GM19023 (cell line): Measurements from ENCODE around the gene ODF2L.

Source experiments
- ATAC-seq: cut with Tn5 transposase; IDR thresholded peaks from one replicate; pipeline ENCODE4 v1.9.1; 2021; ENCODE audit warnings: mild to moderate bottlenecking, moderate library complexity; ENCODE audit not compliant: unreplicated experiment

Gene ODF2L, protein sequence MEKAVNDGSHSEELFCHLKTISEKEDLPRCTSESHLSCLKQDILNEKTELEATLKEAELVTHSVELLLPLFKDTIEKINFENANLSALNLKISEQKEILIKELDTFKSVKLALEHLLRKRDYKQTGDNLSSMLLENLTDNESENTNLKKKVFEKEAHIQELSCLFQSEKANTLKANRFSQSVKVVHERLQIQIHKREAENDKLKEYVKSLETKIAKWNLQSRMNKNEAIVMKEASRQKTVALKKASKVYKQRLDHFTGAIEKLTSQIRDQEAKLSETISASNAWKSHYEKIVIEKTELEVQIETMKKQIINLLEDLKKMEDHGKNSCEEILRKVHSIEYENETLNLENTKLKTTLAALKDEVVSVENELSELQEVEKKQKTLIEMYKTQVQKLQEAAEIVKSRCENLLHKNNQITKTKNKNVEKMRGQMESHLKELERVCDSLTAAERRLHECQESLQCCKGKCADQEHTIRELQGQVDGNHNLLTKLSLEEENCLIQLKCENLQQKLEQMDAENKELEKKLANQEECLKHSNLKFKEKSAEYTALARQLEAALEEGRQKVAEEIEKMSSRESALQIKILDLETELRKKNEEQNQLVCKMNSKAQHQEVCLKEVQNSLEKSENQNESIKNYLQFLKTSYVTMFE

GRCh38 chr1:86395751-86396497, at the start of gene ODF2L:
Gene ODF2L (minus strand): TSS chr1:86396323. CDS start chr1:86387027, 9,296 bp downstream.
- ATAC-seq, result peak; percentile 100

GRCh38 chr1:86445919-86446318, 49.8 kb upstream of the ODF2L start:
- no peak for ATAC-seq

- ATAC-seq, result no peak
Observed at GRCh38 chr1:86441997-86442396, 45.9 kb upstream of the ODF2L start.

- ATAC-seq, result no peak
Observed at GRCh38 chr1:86441581-86441980, 45.5 kb upstream of the ODF2L start.

GRCh38 chr1:86436041-86436440, 39.9 kb upstream of the ODF2L start:
- no peak for ATAC-seq

DNA sequence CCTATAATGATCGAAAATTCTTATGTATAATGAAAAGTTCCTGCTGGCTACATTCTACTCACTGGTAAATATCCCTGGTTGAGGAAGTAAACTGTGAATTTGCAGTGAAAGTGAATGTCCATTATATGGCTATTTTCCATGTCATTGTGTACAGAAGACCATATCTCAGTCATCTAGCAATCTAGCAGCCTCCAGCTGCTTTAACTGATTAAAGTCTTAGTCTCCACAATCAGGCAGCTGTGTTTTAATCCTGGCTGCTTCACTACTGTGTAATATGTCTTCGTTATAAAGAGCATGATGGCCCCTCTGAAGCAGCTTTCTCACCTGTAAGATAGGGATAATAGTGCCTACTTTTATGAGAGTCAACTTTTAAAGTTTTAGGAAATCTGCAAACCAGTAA, 39.2 kb upstream of the ODF2L start:
- ATAC-seq, result no peak

DNA sequence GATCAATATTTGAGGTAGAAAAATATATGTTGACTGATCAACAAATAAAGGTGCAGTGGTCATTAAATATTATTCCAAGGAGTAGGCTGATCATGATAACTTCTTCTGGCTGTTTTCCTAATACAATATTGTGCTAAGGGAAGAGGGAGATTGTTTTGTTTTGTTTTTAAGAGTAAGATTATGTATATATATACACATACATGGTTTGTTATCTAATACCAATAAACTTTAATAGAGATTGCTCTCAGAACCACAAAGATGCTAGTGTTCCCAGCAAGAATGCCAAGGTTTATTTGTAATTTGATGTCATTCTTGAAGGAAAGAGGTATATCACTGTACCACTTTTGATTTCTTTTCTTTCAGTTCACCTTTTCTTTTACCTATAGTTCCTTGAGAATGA, 37.9 kb upstream of the ODF2L start:
- no peak for ATAC-seq

GRCh38 chr1:86430376-86430775, 34.3 kb upstream of the ODF2L start:
- no peak for ATAC-seq

GRCh38 chr1:86429835-86430234, 33.7 kb upstream of the ODF2L start:
- ATAC-seq, result no peak

GRCh38 chr1:86429122-86429725, 33.1 kb upstream of the ODF2L start:
- no peak for ATAC-seq

GRCh38 chr1:86423873-86424272, 27.8 kb upstream of the ODF2L start, which contains the start of gene CLCA2:
Gene CLCA2 (plus strand): TSS chr1:86424171. CDS start chr1:86424248, 77 bp downstream.
- ATAC-seq, result no peak

GRCh38 chr1:86423473-86423872, 27.4 kb upstream of the ODF2L start:
- ATAC-seq, result no peak

DNA sequence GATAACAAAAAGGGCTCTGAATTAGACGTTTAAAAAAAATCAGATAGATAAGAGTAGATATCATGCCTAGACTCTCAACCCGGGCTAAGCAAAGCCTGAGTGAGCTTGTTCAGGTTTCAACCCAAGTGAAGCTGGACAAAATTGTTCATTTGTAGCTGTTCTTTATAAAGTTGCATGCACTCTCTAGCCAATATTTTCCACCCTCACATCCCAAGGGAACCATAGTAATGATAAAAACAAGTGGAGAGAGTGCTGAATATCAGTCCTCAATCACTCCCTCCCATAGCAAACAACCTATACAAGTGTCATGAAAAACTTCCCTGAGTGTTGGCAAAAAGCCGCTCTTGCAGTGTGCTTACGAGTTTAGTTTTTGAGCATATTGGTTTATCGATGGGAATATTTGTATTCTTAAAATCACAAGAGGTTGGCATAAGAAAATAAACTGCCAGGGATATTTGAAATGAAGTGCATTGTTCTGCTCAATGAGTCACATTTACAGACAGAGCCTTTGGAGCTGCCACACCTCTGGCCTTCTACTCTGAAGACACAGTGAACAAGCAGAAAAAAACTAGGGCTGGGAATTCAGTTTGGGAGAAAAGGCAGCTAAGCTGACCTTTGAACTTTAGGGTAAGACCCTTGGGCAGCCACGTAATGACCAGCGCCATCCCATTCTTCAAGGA, 25.6 kb upstream of the ODF2L start:
- ATAC-seq, result no peak

DNA sequence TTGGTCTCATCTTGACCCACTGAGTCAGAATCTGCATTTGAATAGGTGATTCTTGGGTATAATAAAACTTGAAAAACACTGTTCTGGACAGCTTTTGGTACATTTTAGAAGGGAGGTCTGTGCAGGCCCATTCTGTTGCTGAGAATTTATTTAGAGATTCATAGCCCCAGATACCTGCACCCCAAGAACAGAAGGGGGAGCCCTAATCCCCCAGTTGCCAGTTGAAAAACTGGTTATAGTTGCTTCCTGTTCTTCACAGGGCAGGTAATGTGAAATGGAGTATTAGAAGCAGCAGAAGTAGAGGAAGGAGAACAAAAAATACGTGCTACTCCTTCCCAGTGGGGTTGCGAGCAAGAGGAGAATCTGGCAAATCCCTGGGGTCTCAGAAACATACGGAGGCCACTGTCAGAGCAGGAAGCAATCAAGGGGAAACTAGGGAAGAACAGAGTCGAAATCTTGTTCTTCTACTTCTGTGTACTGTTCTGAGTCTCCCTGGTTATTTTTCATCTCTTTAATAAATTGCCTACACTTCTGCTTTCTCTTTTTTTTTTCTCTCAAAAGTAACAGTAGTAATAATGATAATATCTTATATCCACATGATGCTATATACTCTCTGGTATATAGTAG, 23.3 kb upstream of the ODF2L start:
- ATAC-seq, result no peak

DNA sequence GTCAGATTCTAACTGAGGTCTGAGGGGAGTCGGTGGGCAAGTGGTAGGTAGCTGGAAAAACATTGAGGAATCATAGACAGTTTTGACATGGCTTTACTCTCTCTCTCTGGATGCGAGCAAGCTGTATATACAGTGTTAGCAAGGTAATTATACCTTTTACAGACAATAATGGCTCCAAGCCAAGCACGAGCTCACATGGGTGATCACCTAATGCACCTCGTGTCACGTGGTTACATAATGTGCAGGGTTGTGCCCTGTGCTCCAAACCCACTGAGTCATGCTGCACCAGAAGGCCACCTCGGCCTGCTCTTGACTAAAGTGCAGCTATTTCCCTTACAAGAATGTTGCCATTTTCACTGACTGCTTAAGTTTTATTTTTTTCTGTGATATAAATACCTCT, 20.2 kb upstream of the ODF2L start:
- ATAC-seq, result no peak

DNA sequence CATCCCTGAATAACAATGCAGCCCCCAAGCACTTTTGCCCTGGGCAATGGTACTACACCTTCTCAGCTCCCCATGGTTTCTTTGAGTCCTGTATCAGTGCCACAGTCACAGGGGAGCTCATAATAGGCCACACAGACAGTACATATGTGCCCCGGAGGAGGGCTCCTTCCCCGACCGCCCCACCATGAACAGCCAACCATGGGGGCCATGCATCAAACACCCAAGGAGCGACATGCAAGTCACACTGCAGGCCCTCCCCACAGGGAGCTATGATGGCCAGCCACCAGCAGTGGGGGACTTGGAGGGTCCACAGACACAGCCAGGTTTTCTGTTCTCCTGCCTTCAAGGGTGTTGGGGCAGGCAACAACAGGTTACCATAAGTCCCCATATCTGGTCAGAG, 14.8 kb upstream of the ODF2L start:
- ATAC-seq, result no peak

DNA sequence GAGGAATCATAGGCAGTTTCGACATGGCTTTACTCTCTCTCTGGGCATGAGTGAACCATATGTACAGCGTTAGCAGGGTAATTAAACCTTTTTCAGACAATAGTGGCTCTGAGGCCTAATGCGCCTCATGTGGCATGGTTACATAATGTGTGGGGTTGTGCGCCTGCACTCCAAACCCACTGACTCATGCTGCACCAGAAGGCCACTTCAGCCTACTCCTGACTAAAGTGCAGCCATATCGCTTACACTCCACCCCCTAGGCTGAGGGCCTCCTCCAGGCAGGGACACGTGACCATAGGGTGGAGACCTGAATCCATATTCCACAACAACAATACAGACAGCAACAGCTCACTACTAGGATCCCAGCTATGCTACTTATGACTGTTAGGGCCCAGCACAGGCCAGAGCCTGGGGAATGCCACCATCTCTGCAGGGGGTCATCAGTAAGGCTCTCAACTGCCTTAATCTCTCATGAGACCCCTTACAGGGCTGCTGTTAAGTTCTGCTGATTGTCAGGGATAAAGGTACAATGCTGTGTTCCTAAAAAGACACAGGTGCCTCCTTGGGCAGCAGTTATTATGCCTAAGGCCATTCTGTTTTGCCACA, 13.4 kb upstream of the ODF2L start:
- ATAC-seq, result no peak

DNA sequence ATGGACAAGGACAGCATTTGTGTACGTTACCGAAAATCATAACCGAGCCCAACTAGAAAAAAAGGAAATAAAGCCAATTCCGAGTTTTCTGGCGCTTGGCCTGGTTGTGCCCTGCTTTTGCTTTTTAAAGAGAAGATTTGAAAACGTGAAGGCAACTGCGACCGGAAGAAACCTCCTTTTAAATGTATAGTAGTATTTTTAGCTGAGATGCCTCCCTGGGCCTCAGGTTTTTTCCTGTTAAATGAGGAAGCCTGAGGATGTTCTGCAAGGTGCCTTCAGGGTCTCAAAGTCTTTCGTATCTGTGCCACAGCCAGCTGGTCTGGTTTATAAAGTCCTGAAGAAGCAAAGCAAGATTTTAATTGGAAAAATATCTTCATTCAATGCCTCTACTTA, 371 bp upstream of the ODF2L start:
- ATAC-seq, result peak; percentile 5

GRCh38 chr1:86394416-86394815, 1.7 kb downstream of the ODF2L start:
- ATAC-seq, result no peak

DNA sequence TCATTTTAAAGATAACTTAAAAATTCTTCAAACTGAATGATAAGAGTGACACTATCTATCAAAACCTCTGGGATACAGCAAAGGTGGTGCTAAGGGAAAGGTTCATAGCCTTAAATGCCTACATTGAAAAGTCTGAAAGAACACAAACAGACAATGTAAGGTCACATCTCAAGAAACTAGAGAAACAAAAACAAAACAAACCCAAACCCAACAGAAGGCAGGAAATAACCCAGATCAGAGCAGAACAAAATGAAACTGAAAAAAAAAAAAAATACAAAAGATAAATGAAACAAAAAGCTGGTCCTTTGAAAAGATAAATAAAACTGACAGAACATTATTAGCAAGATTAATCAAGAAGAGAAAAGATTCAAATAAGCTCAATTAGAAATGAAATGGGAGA, 6.8 kb downstream of the ODF2L start:
- ATAC-seq, result peak; percentile 85
